Thyroid gland (tissue), 4 donors: ENCODE data around the gene ADGRB3.

ENCODE experiments used
- CTCF ChIP-seq, 6 experiments: fragments of 200-600 bp in 3 of 6; fragments of 450-650 bp in 3 of 6; sonication (generic) in 3 of 6; IDR thresholded peaks; one replicate each; pipeline ENCODE4 v1.5.1; 2016 to 2019; ENCODE audit warnings: antibody characterized with exemption in 6 of 6, mild to moderate bottlenecking in 2 of 6, inconsistent platforms in 1 of 6, moderate library complexity in 1 of 6
- POLR2A ChIP-seq, 2 donors: fragments of 450-650 bp; IDR thresholded peaks; one replicate each; pipeline ENCODE4 v1.6.1; 2017; ENCODE audit warnings: antibody characterized with exemption in 2 of 2, mild to moderate bottlenecking in 2 of 2, moderate library complexity in 1 of 2

GRCh38 chr6:68722891-68723527 lies 87.9 kb downstream of the ADGRB3 start:
- no peak for TF ChIP-seq CTCF (IDR thresholded peaks at IDR 0.05)
- TF ChIP-seq POLR2A (IDR thresholded peaks at IDR 0.05) = no peak
